GM12864 (cell line): ENCODE data around the gene TRAF5.
A peak's percentile ranks its signal among the peaks of the same experiment; 100 is the strongest.

Experiments
- DNase-seq: peaks from one replicate; pipeline ENCODE4 v3.0.0-alpha.2; 2011; ENCODE audit warnings: low read depth
- H3K4me3 ChIP-seq: 2 replicates; pipeline ENCODE4 v1.5.1; 2011; ENCODE audit warnings: mild to moderate bottlenecking, low read depth, low read length, control low read depth
- TF ChIP-seq, protein P1 (sequence below): IDR thresholded peaks from 2 replicates; pipeline ENCODE4 v1.5.1; 2011; ENCODE audit warnings: low read depth, mild to moderate bottlenecking, moderate library complexity, low read length, control low read depth, inconsistent platforms; ENCODE audit errors: missing control alignments

The TRAF5 gene

DNA sequence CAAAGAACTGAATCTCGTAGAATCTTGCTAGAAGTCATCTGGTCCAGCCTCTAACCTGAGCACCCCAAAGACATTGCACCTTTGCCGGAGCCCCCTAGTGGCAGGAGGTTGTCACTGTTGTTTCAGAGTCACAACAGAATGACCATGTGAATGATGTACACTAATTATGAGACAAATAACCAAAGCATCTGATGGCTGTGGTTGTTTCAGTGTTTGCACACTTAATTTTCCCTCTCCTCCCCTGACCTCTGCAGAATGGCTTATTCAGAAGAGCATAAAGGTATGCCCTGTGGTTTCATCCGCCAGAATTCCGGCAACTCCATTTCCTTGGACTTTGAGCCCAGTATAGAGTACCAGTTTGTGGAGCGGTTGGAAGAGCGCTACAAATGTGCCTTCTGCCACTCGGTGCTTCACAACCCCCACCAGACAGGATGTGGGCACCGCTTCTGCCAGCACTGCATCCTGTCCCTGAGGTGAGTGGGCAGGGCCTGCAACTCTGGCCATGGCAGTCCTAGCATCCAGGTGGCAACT lies 26.4 kb downstream of the TRAF5 start:
- peak; percentile 45 for DNase-seq
- TF ChIP-seq, protein P1, sequence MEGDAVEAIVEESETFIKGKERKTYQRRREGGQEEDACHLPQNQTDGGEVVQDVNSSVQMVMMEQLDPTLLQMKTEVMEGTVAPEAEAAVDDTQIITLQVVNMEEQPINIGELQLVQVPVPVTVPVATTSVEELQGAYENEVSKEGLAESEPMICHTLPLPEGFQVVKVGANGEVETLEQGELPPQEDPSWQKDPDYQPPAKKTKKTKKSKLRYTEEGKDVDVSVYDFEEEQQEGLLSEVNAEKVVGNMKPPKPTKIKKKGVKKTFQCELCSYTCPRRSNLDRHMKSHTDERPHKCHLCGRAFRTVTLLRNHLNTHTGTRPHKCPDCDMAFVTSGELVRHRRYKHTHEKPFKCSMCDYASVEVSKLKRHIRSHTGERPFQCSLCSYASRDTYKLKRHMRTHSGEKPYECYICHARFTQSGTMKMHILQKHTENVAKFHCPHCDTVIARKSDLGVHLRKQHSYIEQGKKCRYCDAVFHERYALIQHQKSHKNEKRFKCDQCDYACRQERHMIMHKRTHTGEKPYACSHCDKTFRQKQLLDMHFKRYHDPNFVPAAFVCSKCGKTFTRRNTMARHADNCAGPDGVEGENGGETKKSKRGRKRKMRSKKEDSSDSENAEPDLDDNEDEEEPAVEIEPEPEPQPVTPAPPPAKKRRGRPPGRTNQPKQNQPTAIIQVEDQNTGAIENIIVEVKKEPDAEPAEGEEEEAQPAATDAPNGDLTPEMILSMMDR: peak; percentile 89
- no peak overlapping the region for H3K4me3 ChIP-seq

DNA sequence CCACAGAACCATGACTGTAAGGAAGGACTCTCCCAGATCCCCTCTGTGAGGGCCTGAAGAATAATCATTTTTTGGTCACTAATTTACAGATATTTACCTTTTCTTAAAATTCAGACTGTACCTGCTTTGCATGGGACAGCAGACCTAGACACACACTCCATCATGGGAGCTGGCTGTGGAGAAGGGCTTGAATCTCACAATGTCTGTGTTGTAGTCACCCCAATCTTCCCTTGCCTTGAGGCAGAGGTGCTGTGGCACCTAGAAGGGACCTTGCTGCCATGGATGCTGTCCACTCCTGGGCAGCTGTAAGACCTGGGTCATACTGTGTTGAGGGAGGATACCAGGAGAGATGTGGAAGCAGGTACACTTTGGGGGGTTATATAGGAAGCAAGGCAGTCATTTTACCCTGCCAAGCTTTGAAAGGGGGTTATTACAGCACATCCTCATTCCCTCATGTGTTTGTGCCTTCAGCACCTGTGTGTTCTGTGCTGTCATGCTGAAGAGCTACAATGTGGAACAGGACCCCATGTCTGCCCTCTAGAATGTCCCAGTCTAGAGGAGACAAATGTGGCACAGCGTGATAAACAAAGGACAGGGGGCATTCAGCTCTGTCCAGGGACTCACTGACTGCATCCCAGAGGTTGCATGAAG lies 27.1 kb downstream of the TRAF5 start:
- H3K4me3 ChIP-seq: no peak overlapping the region
- TF ChIP-seq, protein P1: no peak
- no peak for DNase-seq

DNA sequence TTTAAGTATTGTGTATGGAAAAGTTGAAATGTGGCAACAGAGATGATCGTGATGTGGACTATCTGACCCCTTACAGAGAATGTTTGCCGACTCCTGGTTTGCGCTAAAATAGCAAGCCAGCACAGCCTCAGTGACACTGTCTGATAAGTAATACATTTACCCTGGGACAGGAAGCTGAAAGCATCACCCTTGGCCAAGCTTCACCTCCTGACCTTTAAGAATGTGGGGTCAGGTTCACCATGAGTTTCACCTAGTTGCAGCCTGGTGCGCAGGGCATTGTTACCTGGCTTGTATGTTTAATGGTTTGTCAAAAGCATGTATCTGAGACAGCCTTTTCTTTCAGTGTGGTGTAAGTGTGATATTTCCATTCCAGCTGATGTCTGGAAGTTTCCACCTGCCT lies 29.2 kb downstream of the TRAF5 start:
- TF ChIP-seq, protein P1: no peak
- H3K4me3 ChIP-seq: no peak overlapping the region
- no peak for DNase-seq

DNA sequence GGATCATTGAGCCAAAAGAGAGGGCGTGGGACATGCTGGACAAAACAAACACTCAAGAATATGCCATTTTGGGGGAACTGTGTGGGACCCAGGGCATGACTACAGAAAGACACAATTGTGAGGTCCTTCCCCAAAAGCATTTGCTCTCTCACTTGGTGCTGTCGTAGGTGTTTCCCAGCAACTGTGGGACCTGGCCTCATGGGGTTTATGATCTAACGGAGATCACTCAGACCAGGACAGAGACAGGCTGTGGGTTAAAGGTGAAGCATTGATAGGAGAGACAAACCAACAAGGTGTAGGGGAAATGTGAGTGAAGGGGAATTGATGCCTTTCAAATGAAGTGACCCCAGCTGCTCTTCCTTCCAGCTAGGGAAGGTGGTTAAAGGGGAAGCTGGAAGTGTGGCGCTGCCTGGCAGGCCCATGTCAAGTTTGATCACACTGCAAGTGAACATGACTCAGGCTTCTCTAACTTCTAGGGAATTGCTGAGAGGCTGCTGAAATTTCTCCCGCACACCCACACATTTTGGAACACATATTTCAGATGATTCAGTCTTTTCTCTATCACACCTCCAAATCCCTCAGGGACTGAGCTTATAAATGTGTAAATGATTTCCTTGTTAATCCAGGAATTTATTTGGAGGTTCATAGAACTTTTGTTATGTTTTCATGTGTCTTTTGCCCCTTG lies 30.2 kb downstream of the TRAF5 start:
- no peak overlapping the region for H3K4me3 ChIP-seq
- TF ChIP-seq, protein P1: no peak
- DNase-seq: no peak

DNA sequence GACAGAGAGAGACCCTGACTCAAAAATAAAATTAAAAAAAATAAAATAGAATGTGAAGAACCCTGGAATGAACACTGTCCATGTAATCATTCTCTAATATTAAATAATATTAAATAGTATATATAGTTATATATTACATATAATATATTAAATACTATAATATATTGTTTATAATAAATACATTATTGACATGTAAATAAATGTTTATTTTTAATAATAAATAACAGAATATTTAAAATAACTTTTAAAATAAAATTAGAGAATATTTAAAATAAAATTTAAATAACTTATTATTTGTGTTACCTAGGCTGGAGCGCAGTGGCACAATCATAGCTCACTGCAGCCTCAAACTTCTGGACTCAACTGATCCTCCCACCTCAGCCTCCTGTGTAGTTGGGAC lies 32.1 kb downstream of the TRAF5 start:
- no peak for DNase-seq
- TF ChIP-seq, protein P1: no peak
- no peak overlapping the region for H3K4me3 ChIP-seq

DNA sequence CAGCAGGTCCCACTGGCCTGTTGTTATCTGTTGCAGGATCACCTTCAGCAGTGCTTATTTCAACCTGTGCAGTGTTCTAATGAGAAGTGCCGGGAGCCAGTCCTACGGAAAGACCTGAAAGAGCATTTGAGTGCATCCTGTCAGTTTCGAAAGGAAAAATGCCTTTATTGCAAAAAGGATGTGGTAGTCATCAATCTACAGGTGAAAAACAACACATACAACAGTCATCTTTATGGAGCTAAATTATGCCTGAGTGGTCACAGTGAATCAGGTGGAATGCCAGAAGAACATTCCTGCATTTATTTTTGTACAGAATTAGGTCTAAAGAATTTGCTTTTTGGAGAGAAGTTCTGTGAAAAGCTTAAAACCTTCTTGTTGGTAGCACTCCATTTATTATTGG lies 33.2 kb downstream of the TRAF5 start:
- TF ChIP-seq, protein P1: no peak
- no peak for DNase-seq

More for the DNA sequence above, 33.2 kb downstream of the TRAF5 start:
- H3K4me3 ChIP-seq: no peak overlapping the region
